ENCODE results near the gene VPS36. TPM values are rescaled to one million over a fixed set of nuclear protein-coding genes. Genes with fewer than 3 reads are reported as not detected.

Gene VPS36
- total and polyA plus RNA-seq, 2 of the 13 experiments (the other 11 are each of a cell fraction or from before 2014, with no cell fraction given) = 17.2 to 22.4 TPM

- peak; percentile 29; the same call in 1 of the 2 replicates for TF ChIP-seq POGK (CRISPR knock-in tag; conservative IDR thresholded peaks at IDR 0.05)
- TF ChIP-seq SMYD3 (CRISPR knock-in tag; IDR thresholded peaks at IDR 0.05) = no peak; the same call in 1 of the 2 replicates
- TF ChIP-seq ZNF562 (CRISPR knock-in tag; IDR thresholded peaks at IDR 0.05; ENCODE audit: borderline replicate concordance) = no peak
- 0 out of 2 replicates have a peak, but pooled peaks have one; percentile 25 for TF ChIP-seq KDM3A (CRISPR knock-in tag; IDR thresholded peaks at IDR 0.05; ENCODE audit: low read depth)
- TF ChIP-seq ZSCAN21 (CRISPR knock-in tag; IDR thresholded peaks at IDR 0.05; ENCODE audit: borderline replicate concordance) = no peak; the same call in 1 of the 2 replicates
- TF ChIP-seq ZNF567 (CRISPR knock-in tag; IDR thresholded peaks at IDR 0.05; ENCODE audit: borderline replicate concordance) = no peak
- no peak; the same call in 1 of the 2 replicates for TF ChIP-seq YEATS2 (CRISPR knock-in tag; IDR thresholded peaks at IDR 0.05; ENCODE audit: borderline replicate concordance)
- no peak for TF ChIP-seq RXRA (CRISPR knock-in tag; IDR thresholded peaks at IDR 0.05)
- no peak for TF ChIP-seq ZFP36 (IDR thresholded peaks at IDR 0.05; ENCODE audit: borderline replicate concordance, low read depth, low read length, partially characterized antibody)
- no peak for TF ChIP-seq NONO (IDR thresholded peaks at IDR 0.05)
- no peak; the same call in 1 of the 2 replicates for TF ChIP-seq NONO (CRISPR knock-in tag; conservative IDR thresholded peaks at IDR 0.05)
- no peak for TF ChIP-seq ZNF672 (CRISPR knock-in tag; IDR thresholded peaks at IDR 0.05)
- no peak for TF ChIP-seq TP53 (CRISPR knock-in tag; conservative IDR thresholded peaks at IDR 0.05)
- TF ChIP-seq GRHL1 (CRISPR knock-in tag; conservative IDR thresholded peaks at IDR 0.05) = no peak
- TF ChIP-seq ZNF703 (CRISPR knock-in tag; IDR thresholded peaks at IDR 0.05; ENCODE audit: borderline replicate concordance) = no peak
- TF ChIP-seq REXO4 (CRISPR knock-in tag; IDR thresholded peaks at IDR 0.05; ENCODE audit: borderline replicate concordance) = 0 out of 2 replicates have a peak, but pooled peaks have one; percentile 3
- peak; percentile 91 for TF ChIP-seq ZBTB7B (CRISPR knock-in tag; IDR thresholded peaks at IDR 0.05)
- 0 out of 2 replicates have a peak, but pooled peaks have one; percentile 9 for TF ChIP-seq ZNF12 (CRISPR knock-in tag; IDR thresholded peaks at IDR 0.05)
- no peak for TF ChIP-seq ZNF546 (CRISPR knock-in tag; conservative IDR thresholded peaks at IDR 0.05)
- peak; percentile 83 for TF ChIP-seq KMT2B (CRISPR knock-in tag; IDR thresholded peaks at IDR 0.05)
- TF ChIP-seq HNRNPLL (IDR thresholded peaks at IDR 0.05; ENCODE audit: low read depth, low read length, poor library complexity, severe bottlenecking) = peak; percentile 33
- peak; percentile 38 for TF ChIP-seq XRCC5 (optimal IDR thresholded peaks at IDR 0.05; ENCODE audit: low read length)
- TF ChIP-seq TRIM24 (CRISPR knock-in tag; IDR thresholded peaks at IDR 0.05) = no peak
- TF ChIP-seq BCL3 (CRISPR knock-in tag; IDR thresholded peaks at IDR 0.05) = no peak; the same call in 1 of the 2 replicates
These were observed 5.2 kb upstream of the VPS36 start (continued) for GRCh38 chr13:52455677-52456041.

Measured in HepG2 (cell line).